GM23338 (cell line): ENCODE measurements around the gene MAMDC2. TPM values are rescaled to one million over a fixed set of nuclear protein-coding genes. Genes with fewer than 3 reads are reported as not detected.

Experiments used
- ATAC-seq: fragments of 200-7000 bp; cut with Tn5 transposase; 3 replicates; pipeline ENCODE4 v1.9.1; 2020
- DNase-seq: peaks from one replicate; pipeline ENCODE4 v3.0.0-alpha.2; 2015; ENCODE audit warnings: low spot score
- H2AFZ ChIP-seq: fragments of 200-600 bp; sonication (generic); 2 replicates; pipeline ENCODE4 v1.8.0; 2016; ENCODE audit warnings: antibody characterized with exemption, mild to moderate bottlenecking, moderate library complexity
- H3F3A ChIP-seq: fragments of 200-600 bp; sonication (generic); replicated peaks from 2 replicates; pipeline ENCODE4 v1.8.0; 2017; ENCODE audit warnings: antibody characterized with exemption, mixed run types, low read depth
- H3K27ac ChIP-seq: fragments of 200-600 bp; sonication (generic); 2 replicates; pipeline ENCODE4 v1.6.1; 2016; ENCODE audit warnings: low read depth
- H3K27me3 ChIP-seq: fragments of 200-600 bp; sonication (generic); 2 replicates; pipeline ENCODE4 v1.8.0; 2016; ENCODE audit warnings: mild to moderate bottlenecking, mixed run types, moderate library complexity; ENCODE audit not compliant: insufficient read depth
- H3K36me3 ChIP-seq: fragments of 200-600 bp; sonication (generic); 2 replicates; pipeline ENCODE4 v1.8.0; 2016; ENCODE audit warnings: mild to moderate bottlenecking; ENCODE audit not compliant: insufficient read depth
- H3K4me1 ChIP-seq: fragments of 200-600 bp; sonication (generic); 2 replicates; pipeline ENCODE4 v1.8.0; 2016; ENCODE audit warnings: mild to moderate bottlenecking, moderate library complexity; ENCODE audit not compliant: insufficient read depth
- H3K4me2 ChIP-seq: fragments of 200-600 bp; sonication (generic); 2 replicates; pipeline ENCODE4 v1.7.1; 2017; ENCODE audit warnings: mixed run types
- H3K4me3 ChIP-seq: fragments of 200-600 bp; sonication (generic); 2 replicates; pipeline ENCODE4 v1.6.1; 2016; ENCODE audit warnings: mixed run types
- H3K79me2 ChIP-seq: fragments of 200-600 bp; sonication (generic); replicated peaks from 2 replicates; pipeline ENCODE4 v1.8.0; 2017; ENCODE audit warnings: mild to moderate bottlenecking; ENCODE audit not compliant: insufficient read depth
- H3K9me2 ChIP-seq: fragments of 200-600 bp; sonication (generic); 2 replicates; pipeline ENCODE4 v1.8.0; 2017; ENCODE audit not compliant: insufficient read depth
- H4K20me1 ChIP-seq: fragments of 200-600 bp; sonication (generic); replicated peaks from 2 replicates; pipeline ENCODE4 v1.8.0; 2017; ENCODE audit warnings: mild to moderate bottlenecking; ENCODE audit not compliant: insufficient read depth
- H3K27ac Mint-ChIP-seq: 2 replicates; pipeline ENCODE4 v1.8.0; 2020; ENCODE audit warnings: inconsistent platforms, mild to moderate bottlenecking, moderate library complexity, mixed read lengths
- H3K27me3 Mint-ChIP-seq: 3 replicates; pipeline ENCODE4 v1.8.0; 2022; ENCODE audit warnings: low read depth, mild to moderate bottlenecking, moderate library complexity, mixed read lengths, inconsistent platforms; ENCODE audit not compliant: insufficient read depth, poor library complexity
- H3K36me3 Mint-ChIP-seq: 3 replicates; pipeline ENCODE4 v1.8.0; 2021; ENCODE audit warnings: low read depth, mild to moderate bottlenecking, inconsistent platforms, moderate library complexity, mixed read lengths
- H3K4me1 Mint-ChIP-seq: 3 replicates; pipeline ENCODE4 v1.8.0; 2020; ENCODE audit warnings: mild to moderate bottlenecking, inconsistent platforms, mixed read lengths
- H3K4me3 Mint-ChIP-seq: 3 replicates; pipeline ENCODE4 v1.8.0; 2021; ENCODE audit warnings: moderate library complexity, mild to moderate bottlenecking, inconsistent platforms, mixed read lengths
- H3K9me3 Mint-ChIP-seq: 3 replicates; pipeline ENCODE4 v1.8.0; 2020; ENCODE audit warnings: moderate library complexity, mild to moderate bottlenecking, inconsistent platforms, mixed read lengths
- CREB1 ChIP-seq: fragments of 250-450 bp; sonication (Bioruptor Pico); IDR thresholded peaks from 2 replicates; pipeline ENCODE4 v1.5.0; 2020; ENCODE audit warnings: low read depth, mild to moderate bottlenecking, moderate library complexity
- EZH2 ChIP-seq: fragments of 200-600 bp; sonication (generic); IDR thresholded peaks from one replicate; pipeline ENCODE4 v1.8.0; 2017; ENCODE audit warnings: antibody characterized with exemption, mild to moderate bottlenecking, low read depth; ENCODE audit not compliant: unreplicated experiment
- EZH2phosphoT487 ChIP-seq: fragments of 200-600 bp; sonication (generic); IDR thresholded peaks from one replicate; pipeline ENCODE4 v1.8.1; 2018; ENCODE audit warnings: antibody characterized with exemption; ENCODE audit not compliant: unreplicated experiment
- JUNB ChIP-seq: IDR thresholded peaks from one replicate; pipeline ENCODE4 v1.6.1; 2016; ENCODE audit warnings: antibody characterized with exemption; ENCODE audit not compliant: unreplicated experiment
- NANOG ChIP-seq: IDR thresholded peaks from 2 replicates; pipeline ENCODE4 v1.6.1; 2016; ENCODE audit warnings: antibody characterized with exemption, borderline replicate concordance
- POLR2AphosphoS5 ChIP-seq: IDR thresholded peaks from 2 replicates; pipeline ENCODE4 v1.6.1; 2016; ENCODE audit warnings: antibody characterized with exemption, low read depth
- STAT1 ChIP-seq: IDR thresholded peaks from one replicate; pipeline ENCODE4 v1.6.1; 2016; ENCODE audit warnings: antibody characterized with exemption; ENCODE audit not compliant: unreplicated experiment
- ZNF114 ChIP-seq: fragments of 250-450 bp; sonication (Bioruptor Pico); IDR thresholded peaks from 2 replicates; pipeline ENCODE4 v1.5.0; 2020; ENCODE audit warnings: mild to moderate bottlenecking, moderate library complexity
- polyA plus RNA-seq: library from polyadenylated mRNA; unstranded; fragments of >200 nt; fragmentation: Nextera tagmentation; extraction: Ambion mirVana; gene quantifications from 2 replicates; pipeline ENCODE4 v1.2.1, GENCODE V29; 2016
- total RNA-seq: library from RNA; depleted of rRNA; stranded (reverse); fragments of >200 nt; shearing (Covaris generic); gene quantifications from 2 replicates; pipeline ENCODE4 v1.2.3, GENCODE V29; 2014
- TF ChIP-seq, protein P1 (sequence below): IDR thresholded peaks from one replicate; pipeline ENCODE4 v1.6.1; 2018; ENCODE audit warnings: antibody characterized with exemption; ENCODE audit not compliant: unreplicated experiment
- TF ChIP-seq, protein P2 (sequence below), 2 experiments: fragments of 200-600 bp in 1 of 2; sonication (generic) in 1 of 2; conservative IDR thresholded peaks; 2 replicates each; pipeline versions ENCODE4 v1.5.1 to v1.6.1; 2016 to 2017; ENCODE audit warnings: antibody characterized with exemption in 2 of 2, low read depth in 2 of 2, mild to moderate bottlenecking in 2 of 2, moderate library complexity in 1 of 2
- TF ChIP-seq, protein P3 (sequence below): IDR thresholded peaks from 2 replicates; pipeline ENCODE4 v1.6.1; 2016; ENCODE audit warnings: antibody characterized with exemption

Gene MAMDC2
- total and polyA plus RNA-seq, 2 experiments from 2014 or later: 7.7 to 19.6 TPM

DNA sequence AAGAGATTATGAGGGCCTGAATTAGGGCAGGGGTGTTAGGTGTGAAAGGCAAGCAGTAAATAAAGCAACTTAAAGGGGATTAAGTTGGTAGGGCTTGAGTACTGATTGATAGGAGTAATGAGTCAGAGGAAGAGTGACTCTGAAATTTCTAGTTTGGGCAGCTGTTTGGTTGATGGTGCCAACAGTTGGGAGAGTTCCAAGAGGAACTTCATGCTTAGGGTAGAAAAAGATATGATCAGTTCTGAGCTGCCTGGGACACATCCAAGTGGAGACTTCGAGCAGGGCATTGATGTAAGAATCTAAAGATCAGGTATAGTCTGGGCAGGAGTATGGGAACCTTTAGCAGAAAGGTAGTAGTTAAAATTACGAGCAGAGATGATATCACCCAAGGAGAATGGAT lies 10.2 kb downstream of the MAMDC2 start:
- Mint-ChIP-seq H3K4me3 (no peak overlapping the region), H3K36me3 (peaks cover 13% of the 10 kb centered on the region), H3K27me3 (peaks cover 4% of the 10 kb centered on the region), H3K27ac (no peak overlapping the region), H3K4me1 (no peaks in the 10 kb centered on the region), H3K9me3 (peaks cover 6% of the 10 kb centered on the region; the same call in 2 of the 3 replicates)
- Histone ChIP-seq H3K4me1 (no peaks in the 10 kb centered on the region), H3K4me2 (no peak overlapping the region), H3K27me3 (no peaks in the 10 kb centered on the region), H3K9me2 (peaks cover 6% of the 10 kb centered on the region; the same call in 1 of the 2 replicates), H3K79me2 (peaks cover 3% of the 10 kb centered on the region; the same call in 1 of the 2 replicates), H3F3A (no peaks in the 10 kb centered on the region), H3K27ac (no peak overlapping the region), H3K36me3 (no peaks in the 10 kb centered on the region), H2AFZ (no peak overlapping the region), H4K20me1 (no peaks in the 10 kb centered on the region; the same call in 1 of the 2 replicates), H3K4me3 (no peak overlapping the region)
- ATAC-seq: no peak
- DNase-seq: no peak
- TF ChIP-seq NANOG (no peak), CREB1 (CRISPR knock-in tag) (no peak)

DNA sequence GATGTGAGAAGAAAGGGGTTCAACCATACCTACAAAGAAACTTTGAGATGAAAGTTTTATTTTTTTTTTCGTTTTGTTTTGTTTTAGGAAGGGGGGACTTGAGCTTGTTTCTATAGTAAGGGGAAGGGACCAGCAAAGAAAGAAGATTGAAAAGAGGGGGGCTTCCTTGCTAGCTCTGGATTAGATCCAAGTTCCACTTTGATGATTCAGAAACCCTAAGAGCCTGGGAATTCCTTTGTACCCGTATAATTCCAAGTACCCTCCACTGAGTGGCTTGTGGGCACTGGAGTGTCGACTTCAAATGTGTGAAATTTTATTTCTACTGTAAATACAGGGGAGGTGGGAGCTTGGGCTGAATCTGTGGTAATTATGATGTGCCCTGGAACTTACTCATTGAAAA lies 10.9 kb downstream of the MAMDC2 start:
- Histone ChIP-seq H3K4me1 (no peaks in the 10 kb centered on the region; the same call in 1 of the 2 replicates), H3K27me3 (no peaks in the 10 kb centered on the region), H3K79me2 (peaks cover 3% of the 10 kb centered on the region; the same call in 1 of the 2 replicates), H3K9me2 (peaks cover 8% of the 10 kb centered on the region; the same call in 1 of the 2 replicates), H3K4me3 (no peak overlapping the region), H4K20me1 (no peaks in the 10 kb centered on the region; the same call in 1 of the 2 replicates), H2AFZ (no peak overlapping the region), H3K36me3 (no peaks in the 10 kb centered on the region), H3F3A (no peaks in the 10 kb centered on the region), H3K27ac (no peak overlapping the region), H3K4me2 (no peak overlapping the region)
- ATAC-seq (no peak), DNase-seq (no peak)
- Mint-ChIP-seq H3K36me3 (peaks cover 13% of the 10 kb centered on the region), H3K27me3 (peaks cover 4% of the 10 kb centered on the region), H3K4me1 (no peaks in the 10 kb centered on the region), H3K4me3 (no peak overlapping the region), H3K27ac (no peak overlapping the region), H3K9me3 (peaks cover 6% of the 10 kb centered on the region; the same call in 2 of the 3 replicates)
- no peak for TF ChIP-seq EZH2
- TF ChIP-seq ZNF114 (CRISPR knock-in tag): no peak
- TF ChIP-seq CREB1 (CRISPR knock-in tag): no peak
- no peak for TF ChIP-seq NANOG
- TF ChIP-seq, protein P1, sequence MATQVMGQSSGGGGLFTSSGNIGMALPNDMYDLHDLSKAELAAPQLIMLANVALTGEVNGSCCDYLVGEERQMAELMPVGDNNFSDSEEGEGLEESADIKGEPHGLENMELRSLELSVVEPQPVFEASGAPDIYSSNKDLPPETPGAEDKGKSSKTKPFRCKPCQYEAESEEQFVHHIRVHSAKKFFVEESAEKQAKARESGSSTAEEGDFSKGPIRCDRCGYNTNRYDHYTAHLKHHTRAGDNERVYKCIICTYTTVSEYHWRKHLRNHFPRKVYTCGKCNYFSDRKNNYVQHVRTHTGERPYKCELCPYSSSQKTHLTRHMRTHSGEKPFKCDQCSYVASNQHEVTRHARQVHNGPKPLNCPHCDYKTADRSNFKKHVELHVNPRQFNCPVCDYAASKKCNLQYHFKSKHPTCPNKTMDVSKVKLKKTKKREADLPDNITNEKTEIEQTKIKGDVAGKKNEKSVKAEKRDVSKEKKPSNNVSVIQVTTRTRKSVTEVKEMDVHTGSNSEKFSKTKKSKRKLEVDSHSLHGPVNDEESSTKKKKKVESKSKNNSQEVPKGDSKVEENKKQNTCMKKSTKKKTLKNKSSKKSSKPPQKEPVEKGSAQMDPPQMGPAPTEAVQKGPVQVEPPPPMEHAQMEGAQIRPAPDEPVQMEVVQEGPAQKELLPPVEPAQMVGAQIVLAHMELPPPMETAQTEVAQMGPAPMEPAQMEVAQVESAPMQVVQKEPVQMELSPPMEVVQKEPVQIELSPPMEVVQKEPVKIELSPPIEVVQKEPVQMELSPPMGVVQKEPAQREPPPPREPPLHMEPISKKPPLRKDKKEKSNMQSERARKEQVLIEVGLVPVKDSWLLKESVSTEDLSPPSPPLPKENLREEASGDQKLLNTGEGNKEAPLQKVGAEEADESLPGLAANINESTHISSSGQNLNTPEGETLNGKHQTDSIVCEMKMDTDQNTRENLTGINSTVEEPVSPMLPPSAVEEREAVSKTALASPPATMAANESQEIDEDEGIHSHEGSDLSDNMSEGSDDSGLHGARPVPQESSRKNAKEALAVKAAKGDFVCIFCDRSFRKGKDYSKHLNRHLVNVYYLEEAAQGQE: no peak
- TF ChIP-seq STAT1: no peak
- TF ChIP-seq, protein P2, sequence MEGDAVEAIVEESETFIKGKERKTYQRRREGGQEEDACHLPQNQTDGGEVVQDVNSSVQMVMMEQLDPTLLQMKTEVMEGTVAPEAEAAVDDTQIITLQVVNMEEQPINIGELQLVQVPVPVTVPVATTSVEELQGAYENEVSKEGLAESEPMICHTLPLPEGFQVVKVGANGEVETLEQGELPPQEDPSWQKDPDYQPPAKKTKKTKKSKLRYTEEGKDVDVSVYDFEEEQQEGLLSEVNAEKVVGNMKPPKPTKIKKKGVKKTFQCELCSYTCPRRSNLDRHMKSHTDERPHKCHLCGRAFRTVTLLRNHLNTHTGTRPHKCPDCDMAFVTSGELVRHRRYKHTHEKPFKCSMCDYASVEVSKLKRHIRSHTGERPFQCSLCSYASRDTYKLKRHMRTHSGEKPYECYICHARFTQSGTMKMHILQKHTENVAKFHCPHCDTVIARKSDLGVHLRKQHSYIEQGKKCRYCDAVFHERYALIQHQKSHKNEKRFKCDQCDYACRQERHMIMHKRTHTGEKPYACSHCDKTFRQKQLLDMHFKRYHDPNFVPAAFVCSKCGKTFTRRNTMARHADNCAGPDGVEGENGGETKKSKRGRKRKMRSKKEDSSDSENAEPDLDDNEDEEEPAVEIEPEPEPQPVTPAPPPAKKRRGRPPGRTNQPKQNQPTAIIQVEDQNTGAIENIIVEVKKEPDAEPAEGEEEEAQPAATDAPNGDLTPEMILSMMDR (conservative IDR thresholded peaks at IDR 0.05; ENCODE audit: low read depth in 2 of 2): no peak
- TF ChIP-seq EZH2phosphoT487: no peak
- TF ChIP-seq POLR2AphosphoS5: no peak
- TF ChIP-seq, protein P3, sequence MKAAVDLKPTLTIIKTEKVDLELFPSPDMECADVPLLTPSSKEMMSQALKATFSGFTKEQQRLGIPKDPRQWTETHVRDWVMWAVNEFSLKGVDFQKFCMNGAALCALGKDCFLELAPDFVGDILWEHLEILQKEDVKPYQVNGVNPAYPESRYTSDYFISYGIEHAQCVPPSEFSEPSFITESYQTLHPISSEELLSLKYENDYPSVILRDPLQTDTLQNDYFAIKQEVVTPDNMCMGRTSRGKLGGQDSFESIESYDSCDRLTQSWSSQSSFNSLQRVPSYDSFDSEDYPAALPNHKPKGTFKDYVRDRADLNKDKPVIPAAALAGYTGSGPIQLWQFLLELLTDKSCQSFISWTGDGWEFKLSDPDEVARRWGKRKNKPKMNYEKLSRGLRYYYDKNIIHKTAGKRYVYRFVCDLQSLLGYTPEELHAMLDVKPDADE: no peak
- TF ChIP-seq JUNB: no peak
